HEK293T (cell line): Measurements from ENCODE around the gene IL1RL1.

Source experiments
- CTCF ChIA-PET: fragments of 350-600 bp; formaldehyde crosslinking; extraction: SDS; loops from one replicate; lab custom pipeline; 2021; ENCODE audit warnings: antibody characterized with exemption, inconsistent platforms; lab: Yijun Ruan, JAX
- POLR2A ChIA-PET: fragments of 350-600 bp; formaldehyde crosslinking; extraction: SDS; loops from one replicate; lab custom pipeline; 2020; ENCODE audit warnings: antibody characterized with exemption, inconsistent platforms; lab: Yijun Ruan, JAX
- DNase-seq: peaks from one replicate; pipeline ENCODE4 v3.0.0; 2012; ENCODE audit warnings: mixed read lengths; ENCODE audit errors: extremely low spot score
- ARNT ChIP-seq: fragments of 450-650 bp; IDR thresholded peaks from 2 replicates; pipeline ENCODE4 v1.6.1; 2017; ENCODE audit warnings: mild to moderate bottlenecking
- BHLHE40 ChIP-seq: fragments of 450-650 bp; IDR thresholded peaks from 2 replicates; pipeline ENCODE4 v1.6.1; 2016; ENCODE audit warnings: mild to moderate bottlenecking, moderate library complexity, borderline replicate concordance
- CTBP1 ChIP-seq: fragments of 450-650 bp; IDR thresholded peaks from 2 replicates; pipeline ENCODE4 v1.6.1; 2016; ENCODE audit warnings: borderline replicate concordance
- ELF4 ChIP-seq: fragments of 450-650 bp; IDR thresholded peaks from 2 replicates; pipeline ENCODE4 v1.6.1; 2017; ENCODE audit warnings: antibody characterized with exemption
- FOXA1 ChIP-seq: fragments of 450-650 bp; IDR thresholded peaks from 2 replicates; pipeline ENCODE4 v1.6.1; 2016; ENCODE audit warnings: mild to moderate bottlenecking
- FOXK2 ChIP-seq: fragments of 450-650 bp; IDR thresholded peaks from 2 replicates; pipeline ENCODE4 v1.6.1; 2016; ENCODE audit warnings: mild to moderate bottlenecking
- FOXM1 ChIP-seq: fragments of 450-650 bp; IDR thresholded peaks from 2 replicates; pipeline ENCODE4 v1.6.1; 2017; ENCODE audit warnings: mild to moderate bottlenecking, borderline replicate concordance
- HDGF ChIP-seq: fragments of 450-650 bp; IDR thresholded peaks from 2 replicates; pipeline ENCODE4 v1.6.1; 2017; ENCODE audit warnings: antibody characterized with exemption, borderline replicate concordance
- L3MBTL2 ChIP-seq: fragments of 450-650 bp; conservative IDR thresholded peaks from 2 replicates; pipeline ENCODE4 v1.6.1; 2016; ENCODE audit warnings: mild to moderate bottlenecking
- LEF1 ChIP-seq: fragments of 450-650 bp; IDR thresholded peaks from 2 replicates; pipeline ENCODE4 v1.6.1; 2017; ENCODE audit warnings: mild to moderate bottlenecking, borderline replicate concordance
- NFRKB ChIP-seq: fragments of 450-650 bp; IDR thresholded peaks from 2 replicates; pipeline ENCODE4 v1.6.1; 2016; ENCODE audit warnings: mild to moderate bottlenecking, moderate library complexity
- PKNOX1 ChIP-seq: fragments of 450-650 bp; IDR thresholded peaks from 2 replicates; pipeline ENCODE4 v1.6.1; 2016
- SP1 ChIP-seq: fragments of 450-650 bp; IDR thresholded peaks from 2 replicates; pipeline ENCODE4 v1.6.1; 2017
- SUZ12 ChIP-seq: fragments of 450-650 bp; IDR thresholded peaks from 2 replicates; pipeline ENCODE4 v1.6.1; 2016; ENCODE audit warnings: mild to moderate bottlenecking
- TARDBP ChIP-seq: fragments of 450-650 bp; IDR thresholded peaks from 2 replicates; pipeline ENCODE4 v1.6.1; 2016
- ZNF384 ChIP-seq: fragments of 450-650 bp; IDR thresholded peaks from 2 replicates; pipeline ENCODE4 v1.6.1; 2016

IL1RL1 gene

DNA sequence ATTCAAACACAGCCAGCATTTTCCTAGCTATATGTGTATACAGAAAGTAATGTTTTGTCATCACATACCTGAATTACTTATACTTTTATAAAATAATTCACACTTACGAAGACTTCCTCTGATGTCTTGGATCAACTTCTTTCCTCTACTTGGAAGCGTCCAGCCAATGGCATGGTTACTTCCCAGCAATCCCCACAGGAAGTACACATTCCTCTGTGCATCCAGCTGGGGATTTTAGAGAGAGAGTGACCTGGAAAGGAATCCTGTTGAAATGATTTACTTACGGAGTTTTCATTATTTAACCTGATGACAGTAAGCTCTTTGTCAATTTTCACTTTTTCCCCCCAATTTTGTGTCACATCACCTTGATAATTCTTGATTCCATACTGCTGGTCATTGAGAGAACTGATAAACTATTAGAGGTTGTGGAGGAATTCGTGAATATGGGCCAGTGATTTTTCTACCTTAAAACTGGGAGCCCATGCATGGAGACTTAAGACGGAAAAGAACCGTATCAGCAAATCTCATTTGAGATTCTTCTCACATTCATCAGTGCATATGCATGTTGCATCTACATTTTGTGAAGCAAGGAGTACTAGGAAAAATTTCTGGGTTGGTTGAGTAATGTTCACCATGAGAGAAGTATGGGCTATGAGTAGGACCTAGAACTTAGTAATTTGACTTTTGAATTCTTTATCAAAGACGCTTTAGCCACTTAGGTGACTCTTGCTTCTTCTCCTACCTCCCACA, 35.2 kb downstream of the IL1RL1 start:
- ChIA-PET POLR2A (no interaction called here), CTCF (no interaction called here)
- TF ChIP-seq SUZ12 (no peak), FOXA1 (no peak), TARDBP (no peak), ELF4 (no peak), NFRKB (no peak), ARNT (no peak), BHLHE40 (no peak), ZNF384 (no peak), FOXM1 (no peak), CTBP1 (no peak), LEF1 (no peak), HDGF (no peak), L3MBTL2 (no peak), SP1 (no peak)
- no peak for DNase-seq

DNA sequence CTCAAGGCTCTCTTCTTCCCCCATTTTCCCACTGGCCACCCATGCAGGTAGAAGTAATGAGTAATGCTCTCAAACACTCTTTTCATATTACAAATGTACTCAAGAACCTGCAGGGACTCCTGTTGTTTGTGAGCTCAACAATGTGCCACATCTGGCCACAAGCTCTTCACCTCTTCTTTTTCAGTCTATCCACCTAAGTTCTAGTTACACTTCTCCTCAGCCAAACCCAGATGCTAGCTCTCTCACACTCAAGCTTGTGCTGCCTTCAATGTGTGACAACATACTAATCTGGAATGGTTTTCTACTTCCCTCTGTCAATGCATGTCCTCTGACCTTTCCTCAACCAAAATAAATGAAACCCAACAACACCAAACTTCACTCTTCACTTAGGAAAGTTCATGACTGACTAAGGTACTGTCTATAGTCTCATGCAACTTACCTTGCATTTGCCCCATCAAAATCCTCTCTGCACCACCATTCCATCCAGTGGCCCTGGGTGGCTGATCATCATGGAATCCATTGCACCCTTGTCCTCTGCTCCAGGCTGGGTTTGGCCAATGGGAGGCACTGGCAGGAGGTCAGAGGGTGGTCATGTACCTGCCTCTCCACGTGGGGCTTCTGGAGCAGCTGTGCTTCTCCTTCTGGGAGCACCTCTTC, 38.9 kb downstream of the IL1RL1 start:
- ChIA-PET POLR2A (no interaction called here), CTCF (no interaction called here)
- DNase-seq, result no peak
- no peak for TF ChIP-seq FOXA1

DNA sequence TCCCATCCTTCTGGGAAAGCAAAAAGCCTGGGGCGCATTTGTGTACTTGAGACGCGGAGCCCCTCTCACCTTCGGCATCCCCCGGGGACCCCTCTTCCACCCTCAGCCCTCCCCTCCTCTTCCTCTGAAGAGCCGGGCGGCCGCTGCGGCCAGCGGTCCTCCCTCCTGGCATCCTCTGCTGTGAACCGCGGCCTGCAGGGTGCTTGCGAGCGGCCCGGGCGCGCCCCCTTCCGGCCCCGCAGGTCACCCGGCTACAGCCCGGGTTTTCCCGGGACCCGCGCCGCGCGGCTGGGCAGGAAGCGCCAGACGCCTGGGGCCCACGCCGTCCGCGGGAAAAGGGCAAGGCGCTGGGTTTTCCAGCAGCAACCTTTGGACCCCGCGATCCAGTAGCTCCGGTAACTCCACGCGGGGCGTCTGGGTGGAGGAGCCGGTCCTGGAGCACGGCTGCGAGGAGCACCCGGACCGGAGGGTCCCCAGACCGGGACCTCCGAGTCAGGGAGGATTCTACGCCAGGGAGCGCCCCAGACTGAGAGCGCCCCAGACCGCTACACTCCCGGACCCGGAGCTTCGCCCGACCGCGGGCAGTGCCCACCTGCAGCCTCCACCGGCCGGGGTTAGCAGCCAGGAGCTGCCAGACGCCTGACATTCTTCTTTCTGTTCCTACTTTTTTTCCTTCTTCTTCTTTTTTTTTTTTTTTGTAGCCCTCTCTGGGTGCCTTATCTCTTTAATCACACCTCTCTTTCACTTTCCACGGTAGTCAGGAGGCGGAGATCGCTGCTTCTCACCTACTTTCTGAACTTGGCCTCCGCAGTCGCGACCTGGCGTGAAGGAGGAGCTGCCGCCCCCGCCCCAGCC, 44.4 kb downstream of the IL1RL1 start, which contains the start of gene IL18R1:
IL18R1 (plus strand) TSS at position 271 of the 855 bp plus-strand sequence. CDS start 6,865 bp downstream, outside the sequence.
- ChIA-PET CTCF (interaction anchor here (0.6 kb wide), 1 partner anchor 90 kb away, joined by 4 read pairs; no protein-coding TSS in a partner anchor), POLR2A (no interaction called here)
- TF ChIP-seq L3MBTL2 (0 out of 2 replicates have a peak, but pooled peaks have one; percentile 11), ZNF384 (0 out of 2 replicates have a peak, but pooled peaks have one; percentile 13), NFRKB (no peak)
- DNase-seq, result peak; percentile 77

GRCh38 chr2:102356381-102356712, 45.0 kb downstream of the IL1RL1 start:
- ChIA-PET CTCF (interaction anchor here (0.6 kb wide), 1 partner anchor 89 kb away, joined by 4 read pairs; no protein-coding TSS in a partner anchor), POLR2A (no interaction called here)
- TF ChIP-seq SP1 (no peak), FOXK2 (no peak)
- no peak for DNase-seq

GRCh38 chr2:102356741-102357140, 45.4 kb downstream of the IL1RL1 start:
- CTCF ChIA-PET, result no interaction called here
- POLR2A ChIA-PET, result no interaction called here
- DNase-seq, result no peak
- TF ChIP-seq HDGF, result no peak

DNA sequence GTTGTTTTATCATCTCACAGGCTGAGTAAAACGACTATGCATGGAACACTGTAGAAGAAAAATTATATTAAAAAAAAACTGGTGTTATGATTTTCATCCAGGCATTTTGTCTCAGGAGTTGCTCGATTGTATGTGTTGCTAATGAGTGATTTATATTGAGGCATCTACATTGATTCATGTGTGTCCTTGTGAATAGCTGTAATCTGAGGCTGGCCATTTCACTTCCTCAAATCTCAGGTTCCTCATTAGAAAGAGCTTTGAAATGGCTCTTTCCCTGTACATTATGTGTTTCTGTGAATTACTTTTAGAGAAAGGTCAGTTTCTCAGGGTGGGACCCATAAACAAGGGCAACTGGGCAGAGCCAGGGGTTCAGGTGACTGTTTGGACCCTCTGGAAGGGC, 46.6 kb downstream of the IL1RL1 start:
- POLR2A ChIA-PET, result no interaction called here
- TF ChIP-seq SP1 (no peak), FOXA1 (no peak), NFRKB (no peak), BHLHE40 (no peak), PKNOX1 (no peak)
- CTCF ChIA-PET, result interaction anchor here (0.6 to 1.1 kb wide), 2 partner anchors 56 to 1047 kb away, joined by 3 read pairs; no protein-coding TSS in a partner anchor
- DNase-seq, result no peak

DNA sequence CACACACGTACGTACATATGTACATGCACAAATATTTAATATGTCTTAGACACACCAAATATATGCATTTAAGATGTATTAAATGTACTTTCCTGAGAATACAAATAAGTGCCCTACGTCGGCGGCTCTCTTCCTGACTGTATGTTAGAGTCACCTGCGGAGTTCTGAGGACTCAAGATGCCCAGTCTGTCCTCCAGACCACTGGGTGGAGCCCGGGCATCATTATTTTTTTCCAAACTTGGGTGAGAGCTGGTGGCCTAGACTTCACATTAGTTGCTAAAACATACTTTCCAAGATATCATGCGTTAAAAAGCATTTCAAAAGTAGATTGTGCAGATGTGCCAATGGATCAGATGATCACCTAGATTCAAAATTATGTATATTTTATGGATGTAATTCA, 47.1 kb downstream of the IL1RL1 start:
- no peak for TF ChIP-seq FOXK2
- CTCF ChIA-PET, result interaction anchor here (1.1 kb wide), 1 partner anchor 56 kb away, joined by 3 read pairs; no protein-coding TSS in a partner anchor
- POLR2A ChIA-PET, result no interaction called here
- no peak for DNase-seq

- POLR2A ChIA-PET, result no interaction called here
- no peak for DNase-seq
- TF ChIP-seq CTBP1 (no peak), L3MBTL2 (no peak), SUZ12 (no peak), TARDBP (no peak), ARNT (no peak)
- CTCF ChIA-PET, result no interaction called here
Observed at GRCh38 chr2:102359527-102359926, 48.2 kb downstream of the IL1RL1 start.
